A549 treated with GW870086 at 1 μM for 4 hours (cell line): ENCODE results near the gene KCTD6. TPM values are rescaled to one million over a fixed set of nuclear protein-coding genes. Genes with fewer than 3 reads are reported as not detected.

Source experiments
- total RNA-seq: library from RNA; stranded (reverse); fragments of 200-300 nt; extraction: Qiagen RNA extraction; gene quantifications from 5 replicates; pipeline ENCODE4 v1.2.3, GENCODE V29; 2022; ENCODE audit warnings: low read depth

The KCTD6 gene
- total RNA-seq = 6.1 to 9.1 TPM (median 8.6 TPM) in 5 replicates

DNA sequence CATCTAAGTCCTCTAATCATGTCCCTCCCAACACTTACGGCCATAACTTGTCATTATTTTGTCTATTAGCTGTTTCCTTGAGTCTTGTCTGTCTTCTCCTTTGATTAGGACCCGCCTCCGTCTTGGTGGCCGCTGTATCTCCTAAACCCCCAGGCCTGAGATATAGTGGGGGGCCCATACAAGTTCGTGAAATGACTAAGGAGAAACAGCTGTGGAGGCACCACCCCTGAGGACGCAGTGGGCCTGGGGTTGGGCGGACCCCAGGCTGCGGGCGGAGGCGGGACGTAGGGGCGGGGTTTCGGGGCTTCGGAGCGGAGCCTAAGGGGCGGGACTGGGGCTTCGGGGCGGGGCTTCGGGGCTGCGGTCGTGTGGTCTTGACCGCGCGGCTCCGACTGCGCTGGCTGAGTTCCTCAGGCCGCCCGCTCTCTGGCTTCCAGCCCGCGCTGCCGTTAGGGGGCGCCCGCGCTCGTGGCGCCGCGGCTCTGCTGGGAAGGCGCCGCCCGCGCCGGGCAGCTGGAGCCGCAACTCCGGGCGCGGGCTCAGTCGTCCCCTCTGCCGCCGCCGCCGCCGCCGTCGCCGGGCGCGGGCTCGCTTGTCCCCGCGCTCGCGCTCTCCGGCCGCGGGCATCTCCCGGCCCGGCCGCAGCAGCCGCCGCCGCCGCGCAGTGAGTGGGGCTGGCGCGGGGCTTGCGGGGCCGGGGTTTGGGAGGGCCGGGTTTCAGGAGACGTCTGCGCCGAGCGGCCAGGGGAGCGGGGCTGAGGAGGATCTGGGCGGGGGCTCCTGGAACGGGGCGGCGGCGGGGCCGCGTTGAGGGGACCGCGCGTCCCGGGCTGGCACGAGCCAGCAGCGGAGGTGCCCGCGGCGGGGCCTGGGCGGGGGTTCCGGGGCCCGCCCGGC is at the start of gene KCTD6:
Gene KCTD6 (plus strand): TSS at position 591 of the 897 bp plus-strand sequence. CDS start 6,660 bp downstream, outside the sequence.

DNA sequence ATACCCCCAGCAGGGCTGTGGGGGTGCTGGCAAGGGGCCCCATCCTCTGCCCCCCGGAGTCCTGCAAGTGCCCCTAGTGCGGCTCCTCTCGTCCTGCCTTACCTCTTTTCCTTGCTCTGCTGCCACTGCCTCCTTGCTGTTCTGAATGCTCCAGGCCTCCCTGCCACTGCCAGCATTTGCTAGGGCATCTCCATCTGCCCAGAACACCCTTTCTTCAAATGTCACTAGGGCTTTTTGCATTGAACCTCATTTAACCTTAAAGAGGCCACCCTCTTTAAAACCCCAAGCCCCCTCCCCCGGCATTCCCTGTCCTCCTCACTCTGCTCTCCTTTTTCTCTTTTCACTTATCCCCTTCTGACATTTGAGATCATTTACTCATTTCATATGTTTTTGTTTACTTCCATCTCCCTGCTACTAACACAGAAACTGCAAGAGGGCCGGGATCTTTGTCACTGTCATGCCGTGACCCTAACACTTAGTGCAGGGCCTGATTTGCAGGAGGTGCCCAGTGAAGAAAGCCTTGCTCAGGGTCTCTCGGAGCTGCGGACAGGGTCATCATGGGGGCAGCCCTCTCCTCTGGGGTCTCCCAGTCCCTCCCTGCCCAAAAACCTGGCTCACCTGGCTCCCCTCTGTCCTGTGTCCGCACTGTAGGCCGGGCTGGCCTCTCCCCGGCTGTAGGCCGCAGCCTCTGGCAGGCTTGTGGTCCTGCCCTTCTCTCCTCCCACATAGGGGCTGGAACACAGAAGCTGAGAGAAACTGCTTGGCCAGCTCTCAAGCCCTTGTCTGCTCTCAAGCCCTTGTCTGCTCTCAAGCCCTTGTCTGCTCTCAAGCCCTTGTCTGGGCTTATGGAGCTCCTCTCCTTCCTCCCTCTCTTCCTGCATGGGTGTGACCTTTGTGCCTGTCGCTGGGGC is 44.9 kb downstream of the KCTD6 start, which contains the start of gene ACOX2:
Gene ACOX2 (minus strand): TSS at position 690 of the 911 bp plus-strand sequence. CDS start 2,084 bp downstream, outside the sequence.

Other genes starting within 250 kb of the KCTD6 start
- 9.8 to 12.3 TPM (median 10.1 TPM) in 5 replicates for gene RPP14, start 185.9 kb upstream of the KCTD6 start, total RNA-seq
- gene HTD2, start 185.6 kb upstream of the KCTD6 start, total RNA-seq = 6.7 to 8.2 TPM (median 8.1 TPM) in 5 replicates
- 4.9 to 6.7 TPM (median 6.3 TPM) in 5 replicates for gene PXK, start 159.2 kb upstream of the KCTD6 start, total RNA-seq
- 56.4 to 64.2 TPM (median 59.9 TPM) in 5 replicates for gene PDHB, start 58.3 kb upstream of the KCTD6 start, total RNA-seq
- 6.9 to 11.0 TPM (median 9.1 TPM) in 5 replicates for gene ACOX2, start 45.1 kb downstream of the KCTD6 start, total RNA-seq
- 0.08 to 0.21 TPM (median 0.13 TPM) in 5 replicates for gene FAM107A, start 85.3 kb downstream of the KCTD6 start, total RNA-seq
- gene FAM3D, start 174.7 kb downstream of the KCTD6 start, total RNA-seq = not detected in 5 replicates